HTERT RPE-1 (cell line): ENCODE data around the gene JADE3.
"Not testable (repeated sequence)": the region's sequence is repeated elsewhere in the genome, so short reads cannot be mapped to it uniquely, and the experiment has no call there.

ENCODE experiments used
- in situ Hi-C: fragments of 300-500 bp; cut with MboI; formaldehyde crosslinking; loops from 4 replicates; pipeline ENCODE4 v1.14.3; 2020; ENCODE audit warnings: low sequenced_read_pairs

The JADE3 gene

DNA sequence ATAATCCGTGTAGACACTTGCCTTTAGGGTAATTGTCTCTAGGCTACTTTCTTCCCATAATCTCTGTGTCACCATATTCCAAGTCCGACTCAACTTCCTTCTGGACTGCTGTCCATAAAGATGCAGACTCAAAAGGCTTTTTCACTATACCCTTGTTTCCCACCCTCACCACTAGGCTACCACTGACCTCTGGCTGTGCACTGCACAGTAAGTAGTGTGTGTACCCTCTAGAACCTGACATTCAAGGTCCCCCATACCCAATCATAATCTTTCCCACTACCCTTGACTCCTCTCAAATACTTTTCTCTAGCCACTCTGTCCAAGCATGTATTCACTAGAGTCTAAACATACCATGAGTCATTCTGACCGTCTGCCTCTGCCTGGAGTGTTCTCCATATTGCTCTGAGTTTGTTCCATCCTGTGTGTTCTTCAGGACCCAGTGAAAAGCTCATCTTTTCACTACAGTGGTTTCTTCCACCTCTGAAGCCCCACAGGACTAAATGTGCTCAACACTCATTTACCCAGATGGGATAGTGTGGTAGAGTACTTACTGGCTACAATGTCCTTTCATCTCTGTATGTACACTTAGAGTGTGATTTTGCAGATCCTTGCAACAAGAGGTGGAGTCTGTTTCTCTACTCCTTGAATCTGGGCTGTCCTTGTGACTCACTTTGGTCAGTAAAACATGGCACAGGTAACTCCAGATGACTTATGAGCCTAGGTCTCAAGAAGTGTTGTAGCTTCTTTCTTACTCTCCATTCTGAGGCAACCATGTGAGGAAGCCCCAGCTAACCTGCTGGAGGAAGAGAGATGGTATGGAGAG is 17.4 kb downstream of the JADE3 start:
- in situ Hi-C loops: no loop called here

GRCh38 chrX:46935295-46935694 is 23.1 kb downstream of the JADE3 start:
- in situ Hi-C loops: no loop called here

- in situ Hi-C loops: no loop called here
Observed at GRCh38 chrX:46938589-46938988, 26.4 kb downstream of the JADE3 start.

DNA sequence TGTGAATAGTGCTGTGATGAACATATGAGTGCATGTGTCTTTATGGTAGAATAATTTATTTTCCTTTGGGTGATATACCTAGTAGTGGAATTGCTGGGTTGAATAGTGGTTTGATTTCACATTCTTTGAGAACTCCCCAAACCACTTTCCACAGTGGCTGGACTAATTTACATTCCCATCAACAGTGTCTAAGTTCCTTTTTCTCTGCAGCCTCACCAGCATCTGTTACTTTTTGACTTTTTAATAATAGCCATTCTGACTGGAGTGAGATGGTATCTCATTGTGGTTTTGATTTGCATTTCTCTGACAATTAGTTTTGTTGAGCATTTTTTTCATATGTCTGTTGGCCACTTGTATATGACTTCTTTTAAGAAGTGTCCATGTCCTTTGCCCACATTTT is 29.1 kb downstream of the JADE3 start:
- in situ Hi-C loops: no loop called here

DNA sequence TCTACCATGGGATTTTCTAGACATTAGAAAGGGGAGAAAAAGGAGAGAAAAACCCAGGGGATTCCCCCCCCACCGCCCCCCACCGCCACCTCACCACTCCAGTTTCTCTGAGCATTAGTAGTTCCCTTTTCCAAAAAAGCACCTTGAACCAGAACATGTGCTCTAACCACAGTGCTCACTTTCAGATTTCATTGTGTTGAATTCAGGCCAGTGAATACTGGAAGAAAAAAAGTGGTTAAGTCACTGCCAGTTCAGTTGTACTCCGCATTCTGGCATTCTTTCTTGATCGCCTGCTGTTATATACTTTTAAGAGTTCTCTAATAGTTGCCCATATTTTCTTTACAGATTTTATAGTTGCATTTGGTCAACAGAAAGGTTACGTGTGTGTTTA is 40.9 kb downstream of the JADE3 start:
- in situ Hi-C loops: no loop called here

GRCh38 chrX:46953597-46953996 is 41.4 kb downstream of the JADE3 start:
- in situ Hi-C loops: no loop called here

GRCh38 chrX:46954716-46955115 is 42.5 kb downstream of the JADE3 start:
- in situ Hi-C loops: no loop called here

DNA sequence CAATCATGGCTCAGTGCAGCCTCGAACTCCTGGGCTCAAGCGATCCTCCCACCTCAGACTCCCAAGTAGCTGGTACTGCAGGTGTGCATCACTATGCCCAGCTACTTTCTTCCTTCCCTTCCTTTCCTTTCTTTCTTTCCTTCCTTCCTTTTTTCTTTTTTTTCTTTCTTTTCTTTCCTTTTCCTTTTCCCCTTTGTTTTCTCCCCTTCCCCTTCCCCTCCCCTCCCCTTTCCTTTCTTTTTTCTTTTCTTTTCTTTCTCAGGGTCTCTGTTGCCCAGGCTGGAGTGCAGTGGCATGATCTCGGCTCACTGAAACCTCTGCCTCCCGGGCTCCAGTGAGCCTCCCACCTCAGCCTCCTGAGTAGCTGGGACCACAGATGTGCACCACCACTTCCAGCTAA is 44.4 kb downstream of the JADE3 start:
- in situ Hi-C loops: not testable (repeated sequence)

DNA sequence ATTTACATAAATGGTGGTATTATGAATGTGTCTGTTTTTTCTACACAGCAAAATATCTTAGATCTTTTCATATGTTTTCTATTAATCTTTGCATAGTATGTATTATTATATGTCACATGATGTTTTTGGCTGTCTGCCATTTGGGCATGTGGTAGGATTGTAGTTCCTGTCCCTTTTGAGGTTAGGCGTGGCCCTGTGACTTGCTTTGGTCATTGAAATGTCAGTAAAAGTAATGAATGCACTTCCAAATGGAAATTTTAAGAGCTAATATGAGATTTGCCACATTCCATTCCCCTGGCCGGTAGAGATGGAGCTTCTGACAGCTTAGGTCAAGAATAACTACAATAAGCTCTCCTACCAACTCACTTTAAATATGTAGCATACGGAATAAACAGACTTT is 45.1 kb downstream of the JADE3 start:
- in situ Hi-C loops: no loop called here

DNA sequence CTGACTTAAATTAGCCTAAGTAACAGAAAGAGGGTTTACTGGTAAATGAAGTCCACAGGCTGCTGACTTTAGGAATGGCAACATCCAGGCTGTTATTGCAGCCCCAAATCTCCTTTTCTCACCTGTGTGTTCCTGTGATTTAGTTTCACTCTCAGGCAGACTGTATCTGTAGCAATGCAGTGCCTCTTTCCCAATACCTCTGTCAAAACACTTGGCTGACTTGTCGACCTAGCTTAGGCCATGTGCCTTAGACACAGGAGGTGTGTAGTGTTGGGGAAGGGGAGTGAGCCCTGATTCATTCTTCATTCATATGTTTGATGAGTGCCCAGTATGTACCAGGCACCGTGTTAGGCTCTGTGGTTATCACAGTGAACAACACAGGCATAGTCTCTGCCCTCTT is 46.9 kb downstream of the JADE3 start:
- in situ Hi-C loops: no loop called here

DNA sequence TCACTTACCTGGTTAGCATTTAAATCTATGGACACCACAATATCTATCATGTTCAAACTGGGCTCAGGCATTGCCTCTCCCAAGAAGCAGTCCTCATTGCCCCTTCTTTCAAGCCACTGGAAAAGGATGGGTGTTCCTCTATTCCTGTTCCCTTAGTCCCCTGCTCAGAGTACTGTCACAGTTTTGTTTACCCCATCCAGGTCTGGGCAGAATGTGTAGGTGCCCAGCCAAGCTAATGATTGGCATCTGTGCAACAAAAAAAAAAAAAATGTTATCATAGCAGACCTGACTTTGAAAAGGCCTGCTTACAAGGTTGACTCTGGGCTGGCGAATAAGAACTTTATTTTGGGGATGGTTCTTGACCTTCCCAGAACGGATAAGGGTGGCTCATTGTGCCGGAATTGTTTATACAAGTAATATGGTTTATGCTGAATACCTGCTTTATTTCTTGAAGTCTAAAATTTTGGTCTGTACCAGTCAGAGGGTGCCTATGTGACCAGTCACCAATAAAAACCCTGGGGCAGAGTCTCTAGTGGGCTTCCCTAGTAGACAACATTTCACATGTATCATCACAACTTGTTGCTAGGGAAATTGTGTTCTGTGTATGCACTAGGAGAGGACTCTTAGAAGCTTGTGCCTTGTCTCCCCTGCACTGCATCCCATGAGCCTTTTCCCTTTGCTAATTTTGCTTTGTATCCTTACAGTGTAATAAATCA is 47.9 kb downstream of the JADE3 start:
- in situ Hi-C loops: no loop called here

DNA sequence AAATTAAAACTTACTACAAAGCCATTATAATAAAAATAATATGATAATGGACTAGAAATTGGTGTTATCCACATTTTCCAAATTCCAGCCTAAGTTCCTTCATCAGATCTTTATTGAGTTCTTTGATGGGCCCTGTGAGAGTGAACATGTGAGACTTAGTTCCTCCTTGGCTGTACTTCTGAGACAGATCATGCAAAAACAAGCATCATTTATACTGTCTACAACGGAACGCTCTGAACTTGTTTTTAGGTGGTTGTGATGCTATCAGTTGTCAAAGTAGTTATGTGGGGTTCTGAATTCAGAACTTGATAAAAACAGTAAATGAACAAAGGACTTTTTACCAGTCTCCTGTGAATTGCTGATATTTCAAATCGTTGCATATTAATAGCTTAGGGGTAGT is 48.9 kb downstream of the JADE3 start:
- in situ Hi-C loops: no loop called here

DNA sequence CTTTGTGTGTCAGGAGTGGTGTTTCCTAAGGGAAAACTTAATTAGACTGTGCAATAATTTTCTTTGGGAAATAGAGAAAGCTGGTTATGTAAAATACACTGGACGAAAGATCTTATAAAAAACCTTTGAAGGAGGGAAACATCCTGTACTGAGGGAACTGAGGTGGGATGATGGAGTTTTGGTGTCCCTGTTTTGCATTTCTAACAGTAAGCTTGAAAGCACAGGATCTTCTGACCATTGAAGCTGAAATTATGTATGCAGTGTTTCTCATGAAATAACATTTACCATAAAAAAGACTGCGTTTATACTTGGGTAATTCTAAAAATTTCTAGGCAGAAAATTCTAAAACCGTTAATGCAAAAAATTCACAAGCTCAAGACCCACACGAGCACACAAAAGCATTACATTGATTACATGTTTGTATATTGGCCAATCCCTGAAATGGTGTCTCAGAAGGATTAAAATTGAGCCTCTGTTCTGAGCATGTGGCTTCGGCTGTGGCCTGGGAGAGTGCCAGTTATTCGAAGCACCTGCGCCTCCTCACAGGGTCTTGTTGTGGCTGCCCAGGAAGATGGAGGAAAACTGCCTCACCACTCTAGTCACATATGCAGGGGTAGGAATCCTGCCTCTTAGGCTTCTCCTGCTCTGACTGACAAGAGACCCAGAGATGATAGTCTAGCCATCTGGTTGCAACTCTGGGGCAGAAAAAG is 49.5 kb downstream of the JADE3 start:
- in situ Hi-C loops: no loop called here

DNA sequence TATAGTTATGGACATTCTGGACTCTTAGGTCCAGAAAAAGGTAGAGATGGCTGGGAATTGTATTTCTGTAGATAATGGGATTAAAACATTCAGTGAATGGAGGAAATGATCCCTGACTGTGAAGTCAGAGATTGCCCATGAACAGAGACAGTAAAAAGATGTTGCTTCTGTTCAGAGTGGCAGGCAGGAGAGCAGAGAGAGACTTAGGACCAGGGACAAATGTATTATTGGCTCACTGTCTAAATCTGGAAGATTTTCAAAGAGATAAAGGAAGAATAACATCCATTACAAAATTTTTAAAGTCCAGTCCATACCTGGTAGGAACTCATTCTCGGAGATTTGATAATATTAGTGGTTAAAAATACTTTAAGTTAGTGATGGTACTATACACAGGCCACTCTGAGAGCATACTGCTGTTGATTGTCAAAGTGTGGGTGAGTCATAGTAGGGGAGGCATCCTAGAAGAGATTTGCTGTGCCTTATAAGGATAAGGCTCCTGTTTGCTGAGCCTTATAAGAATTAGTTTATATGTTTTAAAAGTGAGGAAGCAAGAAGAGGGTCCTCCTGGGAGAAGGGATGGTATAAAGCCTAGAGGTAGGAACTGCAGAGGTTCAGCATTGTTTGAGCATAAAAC is 53.0 kb downstream of the JADE3 start:
- in situ Hi-C loops: no loop called here

- in situ Hi-C loops: no loop called here
Observed at GRCh38 chrX:46967547-46967946, 55.3 kb downstream of the JADE3 start.

DNA sequence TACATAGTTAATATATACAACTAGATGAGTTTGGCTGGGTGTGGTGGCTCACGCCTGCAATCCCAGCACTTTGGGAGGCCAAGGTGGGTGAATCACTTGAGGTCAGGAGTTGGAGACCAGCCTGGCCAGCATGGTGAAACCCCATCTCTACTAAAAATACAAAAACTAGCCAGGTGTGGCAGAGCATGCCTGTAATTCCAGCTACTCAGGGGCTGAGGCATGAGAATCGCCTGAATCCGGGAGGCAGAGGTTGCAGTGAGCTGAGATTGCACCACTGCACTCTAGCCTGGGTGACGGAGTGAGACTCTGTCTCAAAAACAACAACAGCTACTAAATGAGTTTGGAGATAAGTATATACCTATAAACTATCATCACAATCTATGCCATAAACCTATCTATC is 64.8 kb downstream of the JADE3 start:
- in situ Hi-C loops: not testable (repeated sequence)

- in situ Hi-C loops: no loop called here
Observed at GRCh38 chrX:46978341-46979291, 66.4 kb downstream of the JADE3 start.

- in situ Hi-C loops: no loop called here
Observed at GRCh38 chrX:46984705-46985104, 72.5 kb downstream of the JADE3 start.

- in situ Hi-C loops: no loop called here
Observed at GRCh38 chrX:46989548-46989947, 77.3 kb downstream of the JADE3 start.

DNA sequence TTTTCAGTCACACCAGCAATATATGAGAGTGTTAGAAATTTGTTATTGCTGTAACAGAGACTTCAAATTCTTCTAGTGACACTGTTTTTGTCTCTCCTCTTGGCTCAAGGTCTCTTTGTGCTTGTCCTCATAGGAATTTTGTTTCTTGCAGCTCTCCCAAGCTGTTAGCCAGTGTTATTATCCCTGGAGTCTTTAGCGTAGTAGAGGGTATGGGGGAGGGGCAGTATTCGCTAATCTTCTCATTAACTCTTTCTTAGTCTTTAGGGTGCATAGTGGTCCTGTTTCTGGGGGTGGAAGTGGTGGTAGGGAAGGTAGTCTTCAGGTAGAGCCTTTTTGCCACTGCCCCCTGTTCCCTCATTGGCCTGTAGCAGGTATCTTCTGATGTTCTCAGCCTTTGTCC is 79.4 kb downstream of the JADE3 start:
- in situ Hi-C loops: no loop called here
